Measurements from ENCODE around the gene TBC1D24.
A peak's percentile ranks its signal among the peaks of the same experiment; 100 is the strongest.

Gene TBC1D24

GRCh38 chr16:2449118-2449517 is 25.8 kb upstream of the TBC1D24 start:
- Histone ChIP-seq H3K4me3 (ENCODE audit: low read depth in 1 of 5, low read length in 5 of 5) (no peak overlapping the region), H3K27me3 (ENCODE audit: control insufficient read depth in 5 of 5, insufficient read depth in 4 of 5, low read length in 5 of 5) (no peaks in the 10 kb centered on the region), H3K36me3 (ENCODE audit: control insufficient read depth in 5 of 5, insufficient read depth in 5 of 5, low read length in 5 of 5) (peaks cover 0 to 59% (median 55%) of the 10 kb centered on the region in 5 donors), H3K9ac (ENCODE audit: low read length in 5 of 5) (no peak overlapping the region), H3K9me3 (ENCODE audit: control insufficient read depth in 5 of 5, low read length in 5 of 5) (no peaks in the 10 kb centered on the region), H3K4me1 (ENCODE audit: control insufficient read depth in 5 of 5, insufficient read depth in 5 of 5, low read length in 5 of 5) (no peaks in the 10 kb centered on the region), H3K27ac (ENCODE audit: low read depth, low read length) (no peak overlapping the region)

GRCh38 chr16:2450535-2450934 is 24.4 kb upstream of the TBC1D24 start:
- Histone ChIP-seq H3K9me3 (ENCODE audit: control insufficient read depth in 5 of 5, low read length in 5 of 5) (no peaks in the 10 kb centered on the region), H3K27me3 (ENCODE audit: control insufficient read depth in 5 of 5, insufficient read depth in 4 of 5, low read length in 5 of 5) (no peaks in the 10 kb centered on the region), H3K4me3 (ENCODE audit: low read depth in 1 of 5, low read length in 5 of 5) (no peak overlapping the region), H3K4me1 (ENCODE audit: control insufficient read depth in 5 of 5, insufficient read depth in 5 of 5, low read length in 5 of 5) (no peaks in the 10 kb centered on the region), H3K27ac (ENCODE audit: low read depth, low read length) (no peak overlapping the region), H3K36me3 (ENCODE audit: control insufficient read depth in 5 of 5, insufficient read depth in 5 of 5, low read length in 5 of 5) (peaks cover 0 to 50% (median 48%) of the 10 kb centered on the region in 5 donors), H3K9ac (ENCODE audit: low read length in 5 of 5) (no peak overlapping the region)

GRCh38 chr16:2450975-2451381 is 23.9 kb upstream of the TBC1D24 start:
- no peak overlapping the region for H3K9ac ChIP-seq (ENCODE audit: low read length in 5 of 5)
- H3K27ac ChIP-seq (ENCODE audit: low read depth, low read length): no peak overlapping the region
- peaks cover 0 to 50% (median 46%) of the 10 kb centered on the region in 5 donors for H3K36me3 ChIP-seq (ENCODE audit: control insufficient read depth in 5 of 5, insufficient read depth in 5 of 5, low read length in 5 of 5)
- H3K4me1 ChIP-seq (ENCODE audit: control insufficient read depth in 5 of 5, insufficient read depth in 5 of 5, low read length in 5 of 5): no peaks in the 10 kb centered on the region
- H3K4me3 ChIP-seq (ENCODE audit: low read depth in 1 of 5, low read length in 5 of 5): no peak overlapping the region
- no peaks in the 10 kb centered on the region for H3K27me3 ChIP-seq (ENCODE audit: control insufficient read depth in 5 of 5, insufficient read depth in 4 of 5, low read length in 5 of 5)
- H3K9me3 ChIP-seq (ENCODE audit: control insufficient read depth in 5 of 5, low read length in 5 of 5): no peaks in the 10 kb centered on the region

GRCh38 chr16:2451851-2452320 is 23.0 kb upstream of the TBC1D24 start:
- Histone ChIP-seq H3K4me1 (ENCODE audit: control insufficient read depth in 5 of 5, insufficient read depth in 5 of 5, low read length in 5 of 5) (no peaks in the 10 kb centered on the region), H3K9ac (ENCODE audit: low read length in 5 of 5) (no peak overlapping the region), H3K9me3 (ENCODE audit: control insufficient read depth in 5 of 5, low read length in 5 of 5) (peaks cover 0 to 3% (median 0%) of the 10 kb centered on the region in 5 donors), H3K4me3 (ENCODE audit: low read depth in 1 of 5, low read length in 5 of 5) (no peak overlapping the region), H3K27me3 (ENCODE audit: control insufficient read depth in 5 of 5, insufficient read depth in 4 of 5, low read length in 5 of 5) (no peaks in the 10 kb centered on the region), H3K36me3 (ENCODE audit: control insufficient read depth in 5 of 5, insufficient read depth in 5 of 5, low read length in 5 of 5) (peaks cover 0 to 50% (median 46%) of the 10 kb centered on the region in 5 donors), H3K27ac (ENCODE audit: low read depth, low read length) (no peak overlapping the region)

GRCh38 chr16:2452650-2453049 is 22.3 kb upstream of the TBC1D24 start:
- H3K4me3 ChIP-seq (ENCODE audit: low read depth in 1 of 5, low read length in 5 of 5): no peak overlapping the region
- peaks cover 0 to 3% (median 0%) of the 10 kb centered on the region in 5 donors for H3K9me3 ChIP-seq (ENCODE audit: control insufficient read depth in 5 of 5, low read length in 5 of 5)
- H3K36me3 ChIP-seq (ENCODE audit: control insufficient read depth in 5 of 5, insufficient read depth in 5 of 5, low read length in 5 of 5): peaks cover 0 to 49% (median 44%) of the 10 kb centered on the region in 5 donors
- no peak overlapping the region for H3K27ac ChIP-seq (ENCODE audit: low read depth, low read length)
- H3K27me3 ChIP-seq (ENCODE audit: control insufficient read depth in 5 of 5, insufficient read depth in 4 of 5, low read length in 5 of 5): no peaks in the 10 kb centered on the region
- H3K9ac ChIP-seq (ENCODE audit: low read length in 5 of 5): no peak overlapping the region
- H3K4me1 ChIP-seq (ENCODE audit: control insufficient read depth in 5 of 5, insufficient read depth in 5 of 5, low read length in 5 of 5): no peaks in the 10 kb centered on the region

- Histone ChIP-seq H3K36me3 (ENCODE audit: control insufficient read depth in 5 of 5, insufficient read depth in 5 of 5, low read length in 5 of 5) (peaks cover 0 to 35% (median 32%) of the 10 kb centered on the region in 5 donors), H3K4me3 (ENCODE audit: low read depth in 1 of 5, low read length in 5 of 5) (no peak overlapping the region), H3K27me3 (ENCODE audit: control insufficient read depth in 5 of 5, insufficient read depth in 4 of 5, low read length in 5 of 5) (no peaks in the 10 kb centered on the region), H3K27ac (ENCODE audit: low read depth, low read length) (no peak overlapping the region), H3K9ac (ENCODE audit: low read length in 5 of 5) (no peak overlapping the region), H3K4me1 (ENCODE audit: control insufficient read depth in 5 of 5, insufficient read depth in 5 of 5, low read length in 5 of 5) (peaks cover 0 to 18% (median 12%) of the 10 kb centered on the region in 5 donors), H3K9me3 (ENCODE audit: control insufficient read depth in 5 of 5, low read length in 5 of 5) (peaks cover 0 to 3% (median 0%) of the 10 kb centered on the region in 5 donors)
Observed at GRCh38 chr16:2455081-2455845, 19.7 kb upstream of the TBC1D24 start.

GRCh38 chr16:2456551-2457153 is 18.3 kb upstream of the TBC1D24 start:
- H3K9me3 ChIP-seq (ENCODE audit: control insufficient read depth in 5 of 5, low read length in 5 of 5): peaks cover 0 to 3% (median 0%) of the 10 kb centered on the region in 5 donors
- no peaks in the 10 kb centered on the region for H3K27me3 ChIP-seq (ENCODE audit: control insufficient read depth in 5 of 5, insufficient read depth in 4 of 5, low read length in 5 of 5)
- H3K27ac ChIP-seq (ENCODE audit: low read depth, low read length): no peak overlapping the region
- H3K4me3 ChIP-seq (ENCODE audit: low read depth in 1 of 5, low read length in 5 of 5): no peak overlapping the region
- peaks cover 0 to 31% (median 28%) of the 10 kb centered on the region in 5 donors for H3K36me3 ChIP-seq (ENCODE audit: control insufficient read depth in 5 of 5, insufficient read depth in 5 of 5, low read length in 5 of 5)
- peaks cover 0 to 23% (median 15%) of the 10 kb centered on the region in 5 donors for H3K4me1 ChIP-seq (ENCODE audit: control insufficient read depth in 5 of 5, insufficient read depth in 5 of 5, low read length in 5 of 5)
- no peak overlapping the region for H3K9ac ChIP-seq (ENCODE audit: low read length in 5 of 5)

GRCh38 chr16:2457267-2457666 is 17.7 kb upstream of the TBC1D24 start:
- peaks cover 0 to 23% (median 15%) of the 10 kb centered on the region in 5 donors for H3K4me1 ChIP-seq (ENCODE audit: control insufficient read depth in 5 of 5, insufficient read depth in 5 of 5, low read length in 5 of 5)
- H3K36me3 ChIP-seq (ENCODE audit: control insufficient read depth in 5 of 5, insufficient read depth in 5 of 5, low read length in 5 of 5): peaks cover 0 to 29% (median 27%) of the 10 kb centered on the region in 5 donors
- peak overlapping the region in 1 of 5 donors; percentile 44 for H3K9ac ChIP-seq (ENCODE audit: low read length in 5 of 5)
- H3K27ac ChIP-seq (ENCODE audit: low read depth, low read length): no peak overlapping the region
- no peaks in the 10 kb centered on the region for H3K27me3 ChIP-seq (ENCODE audit: control insufficient read depth in 5 of 5, insufficient read depth in 4 of 5, low read length in 5 of 5)
- no peak overlapping the region for H3K4me3 ChIP-seq (ENCODE audit: low read depth in 1 of 5, low read length in 5 of 5)
- H3K9me3 ChIP-seq (ENCODE audit: control insufficient read depth in 5 of 5, low read length in 5 of 5): peaks cover 0 to 3% (median 0%) of the 10 kb centered on the region in 5 donors

GRCh38 chr16:2457946-2458345 is 17.0 kb upstream of the TBC1D24 start:
- no peak overlapping the region for H3K9ac ChIP-seq (ENCODE audit: low read length in 5 of 5)
- no peaks in the 10 kb centered on the region for H3K27me3 ChIP-seq (ENCODE audit: control insufficient read depth in 5 of 5, insufficient read depth in 4 of 5, low read length in 5 of 5)
- peaks cover 0 to 23% (median 15%) of the 10 kb centered on the region in 5 donors for H3K4me1 ChIP-seq (ENCODE audit: control insufficient read depth in 5 of 5, insufficient read depth in 5 of 5, low read length in 5 of 5)
- peaks cover 0 to 28% (median 24%) of the 10 kb centered on the region in 5 donors for H3K36me3 ChIP-seq (ENCODE audit: control insufficient read depth in 5 of 5, insufficient read depth in 5 of 5, low read length in 5 of 5)
- no peak overlapping the region for H3K27ac ChIP-seq (ENCODE audit: low read depth, low read length)
- H3K4me3 ChIP-seq (ENCODE audit: low read depth in 1 of 5, low read length in 5 of 5): no peak overlapping the region
- H3K9me3 ChIP-seq (ENCODE audit: control insufficient read depth in 5 of 5, low read length in 5 of 5): peaks cover 0 to 3% (median 0%) of the 10 kb centered on the region in 5 donors
